ENCODE data around the gene ANKRD33B. TPM values are rescaled to one million over a fixed set of nuclear protein-coding genes. Genes with fewer than 3 reads are reported as not detected.

The ANKRD33B gene
- total RNA-seq, 2 donors from 2014 or later: 4.1 to 7.4 TPM

GRCh38 chr5:10527281-10527950 is 36.5 kb upstream of the ANKRD33B start:
- no peaks in the 10 kb centered on the region for H3K36me3 ChIP-seq
- no peak overlapping the region for H3K4me3 ChIP-seq
- DNase-seq (ENCODE audit: low spot score): no peak
- intact Hi-C loops (cut with DNase I): no loop called here
- WGBS: 59% methylated on average over 11 of the region's 11 CpGs
- no peak overlapping the region for H3K27ac ChIP-seq
- no peaks in the 10 kb centered on the region for H3K4me1 ChIP-seq (replicated peaks)
- no peaks in the 10 kb centered on the region for H3K27me3 ChIP-seq (replicated peaks; ENCODE audit: insufficient read depth)
- no peaks in the 10 kb centered on the region for H3K9me3 ChIP-seq
- no peak for TF ChIP-seq CTCF (IDR thresholded peaks at IDR 0.05)
- TF ChIP-seq POLR2AphosphoS5 (IDR thresholded peaks at IDR 0.05): no peak
- no peak for TF ChIP-seq POLR2A (IDR thresholded peaks at IDR 0.05)

DNA sequence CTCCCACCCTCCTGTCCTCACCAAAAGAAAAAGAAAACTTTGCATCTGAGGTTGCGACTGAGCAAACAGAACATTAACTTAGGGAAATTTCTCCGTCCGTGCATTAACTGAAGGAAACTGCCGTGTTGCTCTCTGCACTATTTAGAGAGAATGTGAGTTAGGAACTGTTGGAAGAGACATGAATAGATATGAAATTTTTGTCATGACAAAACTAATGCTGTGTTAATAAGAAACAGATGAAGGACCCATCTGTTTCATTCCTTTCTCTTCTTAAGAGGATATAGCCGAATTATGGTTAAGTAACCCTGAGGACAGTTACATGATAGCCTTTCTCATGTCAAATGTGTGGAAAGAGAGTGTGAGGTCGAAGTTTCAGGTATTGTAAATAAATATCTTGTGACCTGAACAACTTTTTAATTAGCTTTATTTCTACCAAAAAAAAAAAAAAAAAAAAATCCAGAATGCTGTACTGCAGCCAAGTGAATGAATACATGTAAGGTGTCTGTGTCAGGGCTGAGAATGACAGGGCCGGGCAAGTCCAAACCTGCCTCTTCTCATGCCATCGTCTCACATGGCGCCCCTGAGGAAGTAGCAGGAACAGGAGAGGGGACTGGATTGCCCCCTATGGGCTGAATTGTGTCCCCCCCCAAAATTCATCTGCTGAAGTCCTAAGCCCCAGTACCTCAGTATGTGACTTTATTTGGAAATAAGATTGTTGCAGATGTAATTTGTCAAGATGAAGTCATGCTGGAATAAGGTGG is 35.6 kb upstream of the ANKRD33B start:
- no peaks in the 10 kb centered on the region for H3K4me1 ChIP-seq (replicated peaks)
- intact Hi-C loops (cut with DNase I): no loop called here
- H3K36me3 ChIP-seq: no peaks in the 10 kb centered on the region
- peaks cover 3% of the 10 kb centered on the region for H3K27me3 ChIP-seq (replicated peaks; ENCODE audit: insufficient read depth)
- H3K9me3 ChIP-seq: no peaks in the 10 kb centered on the region
- WGBS: 43% methylated on average over 9 of the region's 9 CpGs
- H3K27ac ChIP-seq: no peak overlapping the region
- no peak for TF ChIP-seq CTCF (IDR thresholded peaks at IDR 0.05)
- TF ChIP-seq POLR2A (IDR thresholded peaks at IDR 0.05): no peak
- TF ChIP-seq POLR2AphosphoS5 (IDR thresholded peaks at IDR 0.05): no peak
- no peak overlapping the region for H3K4me3 ChIP-seq
- no peak for DNase-seq (ENCODE audit: low spot score)

DNA sequence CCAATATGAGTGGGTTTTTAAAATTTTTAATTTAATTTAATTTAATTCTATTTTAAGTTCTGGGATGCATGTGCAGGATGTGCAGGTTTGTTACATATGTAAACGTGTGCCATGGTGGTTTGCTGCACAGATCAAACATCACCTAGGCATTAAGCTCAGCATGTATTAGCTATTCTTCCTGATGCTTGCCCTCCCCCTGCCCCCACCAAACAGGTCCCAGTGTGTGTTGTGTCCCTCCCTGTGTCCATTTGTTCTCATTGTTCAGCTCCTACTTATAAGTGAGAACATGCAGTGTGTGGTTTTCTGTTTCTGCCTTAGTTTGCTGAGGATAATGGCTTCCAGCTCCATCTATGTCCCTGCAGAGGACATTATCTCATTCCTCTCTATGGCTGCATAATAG is 35.0 kb upstream of the ANKRD33B start:
- intact Hi-C loops (cut with DNase I): no loop called here
- no peaks in the 10 kb centered on the region for H3K9me3 ChIP-seq
- peaks cover 3% of the 10 kb centered on the region for H3K27me3 ChIP-seq (replicated peaks; ENCODE audit: insufficient read depth)
- no peak for TF ChIP-seq POLR2AphosphoS5 (IDR thresholded peaks at IDR 0.05)
- no peak for TF ChIP-seq POLR2A (IDR thresholded peaks at IDR 0.05)
- TF ChIP-seq CTCF (IDR thresholded peaks at IDR 0.05): no peak
- H3K36me3 ChIP-seq: no peaks in the 10 kb centered on the region
- DNase-seq (ENCODE audit: low spot score): no peak
- H3K4me3 ChIP-seq: no peak overlapping the region
- no peak overlapping the region for H3K27ac ChIP-seq
- 75% methylated on average over 1 of the region's 1 CpG for WGBS
- H3K4me1 ChIP-seq (replicated peaks): no peaks in the 10 kb centered on the region

DNA sequence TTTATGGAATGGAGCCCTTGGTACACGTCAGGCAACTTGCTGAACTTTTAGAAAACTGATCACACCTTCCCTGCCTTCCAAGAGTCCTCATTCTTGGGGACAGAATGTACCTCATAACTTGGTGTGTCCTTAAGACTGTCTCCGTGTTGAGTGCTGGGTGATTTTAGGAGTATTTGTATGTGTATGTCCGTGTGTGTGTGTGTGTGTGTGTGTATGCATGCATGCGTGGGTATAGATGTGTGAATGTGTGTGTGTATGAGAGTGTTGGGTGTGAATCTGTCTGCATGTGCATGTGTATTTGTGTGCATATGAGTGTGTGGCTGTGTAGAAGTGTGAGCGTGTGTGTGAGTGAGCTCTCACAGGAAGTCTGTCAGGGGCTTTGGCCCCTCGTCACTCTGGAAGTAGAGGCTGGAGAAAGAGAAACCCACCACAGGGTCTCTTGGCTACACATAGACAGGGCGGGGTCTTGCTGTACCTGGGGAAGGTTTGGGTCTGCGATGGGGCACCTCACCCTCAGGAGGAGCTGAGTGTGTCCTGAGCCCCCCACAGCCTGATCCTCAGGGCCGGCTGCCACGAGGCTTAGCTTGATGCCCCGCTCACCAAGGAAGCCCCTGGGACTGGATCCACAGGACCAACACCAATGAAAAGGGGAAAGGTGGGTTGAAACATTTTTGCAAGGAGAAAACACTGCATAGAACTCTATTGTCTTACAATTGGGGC is 33.1 kb upstream of the ANKRD33B start:
- WGBS: 95% methylated on average over 11 of the region's 11 CpGs
- Histone ChIP-seq H3K9me3 (no peaks in the 10 kb centered on the region), H3K36me3 (no peaks in the 10 kb centered on the region), H3K27ac (no peak overlapping the region), H3K4me3 (no peak overlapping the region), H3K4me1 (replicated peaks) (no peaks in the 10 kb centered on the region), H3K27me3 (replicated peaks; ENCODE audit: insufficient read depth) (peaks cover 3% of the 10 kb centered on the region)
- intact Hi-C loops (cut with DNase I): no loop called here
- TF ChIP-seq CTCF (IDR thresholded peaks at IDR 0.05): no peak
- no peak for TF ChIP-seq POLR2A (IDR thresholded peaks at IDR 0.05)
- TF ChIP-seq POLR2AphosphoS5 (IDR thresholded peaks at IDR 0.05): no peak
- no peak for DNase-seq (ENCODE audit: low spot score)
